H1 (cell line): ENCODE data around the gene SLC43A2. TPM values are rescaled to one million over a fixed set of nuclear protein-coding genes. Genes with fewer than 3 reads are reported as not detected.

Experiments used
- CTCF ChIA-PET: fragments of 300-600 bp; sonication (Branson Sonifier 250); formaldehyde crosslinking; loops from one replicate; lab custom pipeline; 2021; ENCODE audit not compliant: partially characterized antibody; lab: Charles Lee
- POLR2A ChIA-PET: fragments of 300-600 bp; sonication (Branson Sonifier 250); formaldehyde crosslinking; loops from one replicate; lab custom pipeline; 2021; ENCODE audit warnings: inconsistent platforms; ENCODE audit not compliant: partially characterized antibody; lab: Charles Lee
- DNase-seq, 2 experiments: peaks; one replicate each; pipeline versions ENCODE4 v3.0.0 to v3.0.0-alpha.2; 2010 to 2022; ENCODE audit warnings: low spot score in 2 of 2, low read depth in 1 of 2, mixed read lengths in 1 of 2
- FAIRE-seq: peaks from 2 replicates; lab custom pipeline; 2011; peaks lifted over from hg19 to GRCh38; lab: Jason Lieb, UNC
- H2AFZ ChIP-seq: 2 replicates; pipeline ENCODE4 v1.8.1; 2012; ENCODE audit warnings: low read length, inconsistent platforms
- H2AK5ac ChIP-seq: 2 replicates; pipeline ENCODE4 v1.6.1; 2013; ENCODE audit warnings: low read depth, low read length
- H2BK120ac ChIP-seq: replicated peaks from 2 replicates; pipeline ENCODE3; 2013; ENCODE audit warnings: low read depth, low read length, inconsistent platforms
- H2BK12ac ChIP-seq: 2 replicates; pipeline ENCODE4 v1.6.1; 2013; ENCODE audit warnings: low read depth, low read length
- H2BK15ac ChIP-seq: 2 replicates; pipeline ENCODE4 v1.6.1; 2013; ENCODE audit warnings: low read length
- H2BK20ac ChIP-seq: 2 replicates; pipeline ENCODE4 v1.6.1; 2013; ENCODE audit warnings: low read length
- H2BK5ac ChIP-seq: 2 replicates; pipeline ENCODE4 v1.6.1; 2013; ENCODE audit warnings: low read depth, low read length
- H3K14ac ChIP-seq: 2 replicates; pipeline ENCODE4 v1.6.1; 2013; ENCODE audit warnings: inconsistent platforms; ENCODE audit not compliant: insufficient read length
- H3K18ac ChIP-seq: 2 replicates; pipeline ENCODE4 v1.6.1; 2013; ENCODE audit warnings: low read length; ENCODE audit errors: extremely low read depth
- H3K23ac ChIP-seq: 2 replicates; pipeline ENCODE4 v1.6.1; 2013; ENCODE audit warnings: inconsistent platforms; ENCODE audit not compliant: insufficient read length
- H3K23me2 ChIP-seq: 2 replicates; pipeline ENCODE4 v1.6.1; 2013; ENCODE audit warnings: low read depth, low read length
- H3K27ac ChIP-seq: 2 replicates; pipeline ENCODE4 v1.6.1; 2011; ENCODE audit warnings: low read depth, low read length, inconsistent platforms
- H3K27me3 ChIP-seq, 4 experiments: replicated peaks in 1 of 4; 1 replicate in 1 of 4; 2 replicates in 3 of 4; pipeline versions ENCODE4 v1.6.1 to v1.8.1; 2011 to 2013; ENCODE audit warnings: low read length in 3 of 4, mild to moderate bottlenecking in 3 of 4, inconsistent platforms in 2 of 4, mixed read lengths in 2 of 4, moderate library complexity in 1 of 4; ENCODE audit not compliant: control insufficient read depth in 3 of 4, insufficient read depth in 3 of 4; ENCODE audit errors: extremely low read depth in 1 of 4
- H3K36me3 ChIP-seq, 4 experiments: 2 replicates each; pipeline versions ENCODE4 v1.6.1 to v1.8.1; 2011 to 2013; ENCODE audit warnings: mild to moderate bottlenecking in 4 of 4, low read length in 3 of 4, moderate library complexity in 2 of 4, control low read depth in 1 of 4, inconsistent platforms in 1 of 4; ENCODE audit not compliant: insufficient read depth in 4 of 4, control insufficient read depth in 2 of 4
- H3K4ac ChIP-seq: replicated peaks from 2 replicates; pipeline ENCODE3; 2013; ENCODE audit warnings: low read length, low read depth, mixed read lengths, inconsistent platforms; ENCODE audit not compliant: insufficient read length
- H3K4me1 ChIP-seq, 4 experiments: replicated peaks in 1 of 4; 1 replicate in 1 of 4; 2 replicates in 3 of 4; pipeline versions ENCODE4 v1.6.1 to v1.8.1; 2011 to 2013; ENCODE audit warnings: low read length in 3 of 4, inconsistent platforms in 2 of 4, mixed read lengths in 1 of 4; ENCODE audit not compliant: insufficient read depth in 4 of 4, control insufficient read depth in 3 of 4
- H3K4me2 ChIP-seq, 2 experiments: 2 replicates each; pipeline versions ENCODE4 v1.6.1 to v1.8.1; 2011 to 2013; ENCODE audit warnings: low read depth in 2 of 2, low read length in 2 of 2, control low read depth in 1 of 2, inconsistent platforms in 1 of 2, mild to moderate bottlenecking in 1 of 2; ENCODE audit not compliant: insufficient read depth in 1 of 2
- H3K4me3 ChIP-seq, 4 experiments: fragments of 200-600, 300-600 bp in 1 of 4; sonication (generic), shearing (Covaris generic), sonication (Bioruptor Twin) in 1 of 4; 2 replicates each; pipeline versions ENCODE4 v1.5.1 to v1.8.1; 2011 to 2016; ENCODE audit warnings: low read length in 4 of 4, low read depth in 3 of 4, control low read depth in 2 of 4, inconsistent platforms in 2 of 4, mild to moderate bottlenecking in 2 of 4, mixed read lengths in 1 of 4, moderate library complexity in 1 of 4; ENCODE audit not compliant: insufficient read depth in 2 of 4; ENCODE audit errors: extremely low read depth in 1 of 4
- H3K56ac ChIP-seq: replicated peaks from 2 replicates; pipeline ENCODE3; 2013; ENCODE audit warnings: low read depth, mild to moderate bottlenecking, mixed read lengths, low read length, inconsistent platforms; ENCODE audit not compliant: insufficient read length
- H3K79me1 ChIP-seq: 2 replicates; pipeline ENCODE4 v1.6.1; 2013; ENCODE audit warnings: low read depth, low read length, control low read depth
- H3K79me2 ChIP-seq, 2 experiments: 2 replicates each; pipeline versions ENCODE4 v1.6.1 to v1.8.1; 2012 to 2013; ENCODE audit warnings: low read length in 2 of 2, mild to moderate bottlenecking in 2 of 2, inconsistent platforms in 1 of 2; ENCODE audit not compliant: insufficient read depth in 2 of 2, control insufficient read depth in 1 of 2
- H3K9ac ChIP-seq, 4 experiments: replicated peaks in 1 of 4; 1 replicate in 1 of 4; 2 replicates in 3 of 4; pipeline versions ENCODE4 v1.6.1 to v1.8.1; 2011 to 2013; ENCODE audit warnings: low read depth in 3 of 4, low read length in 3 of 4, control low read depth in 2 of 4, mild to moderate bottlenecking in 2 of 4, moderate library complexity in 2 of 4, inconsistent platforms in 1 of 4; ENCODE audit errors: extremely low read depth in 1 of 4
- H3K9me3 ChIP-seq, 2 experiments: 2 replicates each; pipeline versions ENCODE4 v1.6.1 to v1.8.1; 2012 to 2013; ENCODE audit warnings: mild to moderate bottlenecking in 2 of 2, moderate library complexity in 2 of 2, control low read depth in 1 of 2, inconsistent platforms in 1 of 2, low read depth in 1 of 2, low read length in 1 of 2, mixed read lengths in 1 of 2; ENCODE audit not compliant: insufficient read depth in 2 of 2
- H4K20me1 ChIP-seq, 2 experiments: replicated peaks in 1 of 2; 2 replicates each; pipeline versions ENCODE3 to v1.8.1; 2011 to 2013; ENCODE audit warnings: inconsistent platforms in 2 of 2, low read length in 2 of 2, mild to moderate bottlenecking in 1 of 2; ENCODE audit not compliant: insufficient read depth in 2 of 2, control insufficient read depth in 1 of 2
- H4K5ac ChIP-seq: 2 replicates; pipeline ENCODE4 v1.6.1; 2013; ENCODE audit warnings: low read length, low read depth, mixed read lengths, inconsistent platforms; ENCODE audit not compliant: insufficient read length
- H4K8ac ChIP-seq: 2 replicates; pipeline ENCODE4 v1.8.0; 2013; ENCODE audit warnings: mild to moderate bottlenecking, moderate library complexity, low read length, inconsistent platforms; ENCODE audit not compliant: insufficient read depth; ENCODE audit errors: extremely low read depth
- H4K91ac ChIP-seq: replicated peaks from 2 replicates; pipeline ENCODE3; 2013; ENCODE audit warnings: low read length, mixed read lengths, inconsistent platforms; ENCODE audit not compliant: insufficient read length
- ASH2L ChIP-seq: fragments of 200-600, 300-600 bp; sonication (generic); IDR thresholded peaks from one replicate; pipeline ENCODE4 v1.7.1; 2017; ENCODE audit warnings: low read length
- YY1 ChIP-seq: IDR thresholded peaks from 2 replicates; pipeline ENCODE4 v1.6.1; 2011; ENCODE audit warnings: low read depth, mild to moderate bottlenecking, low read length
- WGBS, 2 experiments: shearing (Covaris generic) in 1 of 2; methylation state at CpG; one replicate each; pipeline versions ENCODE4 v1.1.6 to v1.1.7; 2013 to 2015; ENCODE audit warnings: low lambda C conversion rate in 2 of 2, mixed read lengths in 2 of 2, inconsistent platforms in 1 of 2, low coverage in 1 of 2, missing lambda C conversion rate in 1 of 2; ENCODE audit not compliant: insufficient replicate concordance in 2 of 2, insufficient coverage in 1 of 2, insufficient read length in 1 of 2; ENCODE audit errors: extremely low coverage in 1 of 2, missing lambda C conversion rate in 1 of 2; 5-methylcytosine and 5-hydroxymethylcytosine counted together
- polyA plus RNA-seq, 7 experiments: library from polyadenylated mRNA; depleted of rRNA in 3 of 7; stranded (reverse) in 5 of 7; unstranded in 2 of 7; fragments of >200 nt in 5 of 7; fragments of 200-250 nt in 2 of 7; gene quantifications; 1 replicate in 5 of 7; 2 replicates in 1 of 7; 4 replicates in 1 of 7; pipeline versions ENCODE4 v1.2.1 to v1.2.3, GENCODE V29; 2011 to 2013; ENCODE audit warnings: missing spikeins in 2 of 7, mixed read lengths in 2 of 7
- total RNA-seq: library from RNA; stranded (reverse); fragmentation: NEBNext Ultra II Directional; extraction: Animal tissue kit (Norgen Biotek cat#: 25700); gene quantifications from 2 replicates; pipeline ENCODE4 v1.2.1, GENCODE V29; 2021

SLC43A2 gene
- total and polyA plus RNA-seq, 2 of the 8 experiments (the other 6 are each of a cell fraction or from before 2014, with no cell fraction given), result 6.6 to 10.5 TPM

DNA sequence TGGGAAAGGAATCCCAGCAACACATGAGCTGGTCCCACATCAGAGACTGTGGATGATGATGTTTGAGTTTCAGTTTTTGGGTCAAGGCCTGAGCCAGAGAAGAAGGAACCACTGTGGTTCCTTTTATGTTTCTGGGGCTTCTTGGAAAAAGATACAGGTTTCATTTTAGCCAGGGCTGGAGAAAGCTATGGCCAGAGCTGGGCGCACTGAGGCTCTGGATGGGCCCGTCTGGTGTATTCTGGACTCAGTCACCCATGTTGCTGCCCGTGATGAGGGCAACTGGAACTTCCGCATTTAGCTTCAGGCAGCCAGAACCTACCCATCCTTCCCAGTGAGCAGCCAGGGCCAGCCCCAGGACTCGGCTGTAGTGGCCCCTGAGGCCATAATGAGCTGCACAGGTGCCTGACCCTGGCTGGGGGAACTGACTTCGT lies 51.0 kb downstream of the SLC43A2 start:
- H2BK20ac ChIP-seq, result no peak overlapping the region
- H3K4me3 ChIP-seq, result no peak overlapping the region
- DNase-seq, result no peak
- no peak overlapping the region for H2AK5ac ChIP-seq
- no peak overlapping the region for H4K5ac ChIP-seq
- POLR2A ChIA-PET, result interaction anchor here (1.3 to 1.6 kb wide), 2 partner anchors 8 to 27 kb away, joined by 3 to 7 read pairs; no protein-coding TSS in a partner anchor
- WGBS, 2 experiments, result 81% methylated on average over 6 of the region's 6 CpGs; no CpG with 5 or more reads in 1 of the 2 experiments
- no peak overlapping the region for H3K27ac ChIP-seq
- H3K4me2 ChIP-seq, result no peak overlapping the region
- no peak overlapping the region for H3K56ac ChIP-seq
- H4K91ac ChIP-seq, result peak overlapping the region; percentile 61
- no peak for FAIRE-seq
- no peaks in the 10 kb centered on the region for H3K27me3 ChIP-seq
- no peak overlapping the region for H3K14ac ChIP-seq
- CTCF ChIA-PET, result interaction anchor here (0.9 to 10.2 kb wide), 9 partner anchors 8 to 71 kb away, joined by 3 to 146 read pairs (median 4); partner anchors contain the start of gene SLC43A2
- no peak overlapping the region for H3K23ac ChIP-seq
- H3K9me3 ChIP-seq, result no peaks in the 10 kb centered on the region
- H3K4ac ChIP-seq, result peak overlapping the region; percentile 57
- no peaks in the 10 kb centered on the region for H3K79me1 ChIP-seq
- peak overlapping the region; percentile 37 for H2BK120ac ChIP-seq
- no peak overlapping the region; the same call in 1 of the 2 replicates for H4K8ac ChIP-seq
- H2AFZ ChIP-seq, result no peak overlapping the region
- H3K4me1 ChIP-seq, result peaks cover 0 to 18% (median 13%) of the 10 kb centered on the region in 4 experiments; a peak in 5 of 7 replicates
- H2BK5ac ChIP-seq, result no peak overlapping the region; the same call in 1 of the 2 replicates
- peak overlapping the region; percentile 88 for H2BK15ac ChIP-seq
- H2BK12ac ChIP-seq, result peak overlapping the region; percentile 84; the same call in 1 of the 2 replicates
- H3K23me2 ChIP-seq, result no peaks in the 10 kb centered on the region
- TF ChIP-seq YY1, result no peak
- no peak for TF ChIP-seq ASH2L
- no peaks in the 10 kb centered on the region for H3K36me3 ChIP-seq
- H4K20me1 ChIP-seq, result no peaks in the 10 kb centered on the region
- peak overlapping the region; percentile 60; the same call in 1 of the 2 replicates for H3K18ac ChIP-seq
- no peaks in the 10 kb centered on the region for H3K79me2 ChIP-seq
- no peak overlapping the region for H3K9ac ChIP-seq
